Uterus (tissue), 2 donors: Measurements from ENCODE around the gene CACNA2D2.

Experiments used
- CTCF ChIP-seq, 4 experiments: fragments of 200-600 bp in 2 of 4; fragments of 450-650 bp in 2 of 4; sonication (generic) in 2 of 4; IDR thresholded peaks; one replicate each; pipeline ENCODE4 v1.5.1; 2016 to 2019; ENCODE audit warnings: antibody characterized with exemption in 4 of 4, mild to moderate bottlenecking in 2 of 4, moderate library complexity in 1 of 4
- POLR2A ChIP-seq, 2 donors: fragments of 450-650 bp; IDR thresholded peaks; one replicate each; pipeline ENCODE4 v1.6.1; 2016; ENCODE audit warnings: antibody characterized with exemption in 2 of 2, mild to moderate bottlenecking in 1 of 2, moderate library complexity in 1 of 2

GRCh38 chr3:50411229-50411628, 92.2 kb downstream of the CACNA2D2 start:
- TF ChIP-seq CTCF (IDR thresholded peaks at IDR 0.05) (no peak), POLR2A (IDR thresholded peaks at IDR 0.05) (no peak)
